NCI-H128 (cell line): Measurements from ENCODE around the gene MRPL28.
"Not testable (repeated sequence)": the region's sequence is repeated elsewhere in the genome, so short reads cannot be mapped to it uniquely, and the experiment has no call there.

ENCODE experiments used
- DNase-seq: peaks from one replicate; lab custom pipeline; 2025; ENCODE audit not compliant: unreplicated experiment; lab: John Stamatoyannopoulos, UW

Gene MRPL28

GRCh38 chr16:370443-370842, at the start of gene MRPL28:
Gene MRPL28, minus strand, starts transcription at chr16:370538. Its CDS starts 320 bp downstream, at chr16:370218.
- peak; percentile 58 for DNase-seq

GRCh38 chr16:415170-415498, 44.8 kb upstream of the MRPL28 start:
- not testable (repeated sequence) for DNase-seq

GRCh38 chr16:414395-415169, 44.2 kb upstream of the MRPL28 start:
- DNase-seq, result no peak

- no peak for DNase-seq
Measured at GRCh38 chr16:411576-412265, 41.4 kb upstream of the MRPL28 start.

- DNase-seq, result no peak
Measured at GRCh38 chr16:410516-411178, 40.3 kb upstream of the MRPL28 start.

- no peak for DNase-seq
Measured at GRCh38 chr16:407253-407652, 36.9 kb upstream of the MRPL28 start.

- no peak for DNase-seq
Measured at GRCh38 chr16:405548-406506, 35.5 kb upstream of the MRPL28 start.

- no peak for DNase-seq
Measured at GRCh38 chr16:404971-405486, 34.7 kb upstream of the MRPL28 start.

GRCh38 chr16:401468-402348, 31.4 kb upstream of the MRPL28 start, which contains the start of gene DECR2:
Gene DECR2, plus strand, starts transcription at chr16:401885. Its CDS starts 79 bp downstream, at chr16:401964.
- DNase-seq, result peak; percentile 23

- no peak for DNase-seq
Measured at GRCh38 chr16:400061-400591, 29.8 kb upstream of the MRPL28 start.

- DNase-seq, result no peak
Measured at GRCh38 chr16:399340-400019, 29.1 kb upstream of the MRPL28 start.

- DNase-seq, result no peak
Measured at GRCh38 chr16:398561-399339, 28.4 kb upstream of the MRPL28 start.

GRCh38 chr16:397736-398332, 27.5 kb upstream of the MRPL28 start:
- no peak for DNase-seq

GRCh38 chr16:397135-397661, 26.9 kb upstream of the MRPL28 start, which contains the start of gene NME4:
Gene NME4, plus strand, starts transcription at chr16:397199. Its CDS starts 24 bp downstream, at chr16:397223.
- no peak for DNase-seq

GRCh38 chr16:396605-397004, 26.3 kb upstream of the MRPL28 start:
- no peak for DNase-seq

- no peak for DNase-seq
Measured at GRCh38 chr16:396199-396598, 25.9 kb upstream of the MRPL28 start.

- DNase-seq, result no peak
Measured at GRCh38 chr16:392450-393030, 22.2 kb upstream of the MRPL28 start.
